Measurements from ENCODE around the gene SLC6A1.

DNA sequence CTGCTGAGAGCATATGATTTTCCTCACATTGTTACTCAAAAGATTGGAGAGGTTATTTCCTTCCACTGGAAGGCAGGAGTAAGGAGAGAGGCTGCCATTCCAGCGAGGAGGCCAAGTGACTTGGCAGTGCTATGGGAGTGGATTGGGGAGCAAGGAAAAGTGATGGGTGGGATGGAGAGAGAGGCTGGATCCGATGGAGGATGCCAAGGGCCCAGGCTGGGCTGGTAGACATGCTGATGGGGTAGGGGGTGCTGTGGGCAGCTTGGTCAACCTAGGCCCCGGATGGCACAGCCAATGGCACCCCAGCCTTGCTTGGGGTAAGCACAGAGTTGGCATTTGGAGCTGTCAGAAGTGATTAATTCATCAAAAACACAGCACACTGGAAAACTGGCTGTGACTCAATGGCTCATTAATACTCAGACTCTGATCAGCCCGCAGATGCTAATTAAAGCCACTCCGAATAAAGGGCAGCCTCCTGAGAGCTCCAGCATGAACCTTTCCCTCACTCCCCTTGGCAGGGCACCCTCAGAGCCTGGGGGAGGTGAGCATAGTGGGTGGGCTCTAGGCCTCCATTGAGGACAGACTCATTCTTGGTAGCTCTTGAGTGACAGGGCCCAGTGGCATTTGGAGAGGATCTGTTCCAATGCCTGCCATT lies 22.1 kb upstream of the SLC6A1 start:
- TF ChIP-seq CTCF (IDR thresholded peaks at IDR 0.05; ENCODE audit: low read length) (no peak), EZH2 (IDR thresholded peaks at IDR 0.05; ENCODE audit: borderline replicate concordance, low read length) (no peak)

All from OCI-LY1 (cell line).